Endothelial cell of umbilical vein (primary cell): ENCODE results near the gene WDR6. TPM values are rescaled to one million over a fixed set of nuclear protein-coding genes. Genes with fewer than 3 reads are reported as not detected.

Experiments used
- BruUV-seq: library from RNA; stranded (reverse); fragments of 400-500 nt; replicated peaks from 2 replicates; lab custom pipeline; 2021; lab: Mats Ljungman, UMichigan
- CTCF ChIA-PET: fragments of 300-600, 350-600 bp; sonication (Branson Sonifier 250); formaldehyde crosslinking; loops from one replicate; lab custom pipeline; 2021; ENCODE audit warnings: antibody characterized with exemption, inconsistent platforms; lab: Charles Lee
- POLR2A ChIA-PET: fragments of 300-600, 350-600 bp; sonication (Branson Sonifier 250); formaldehyde crosslinking; loops from one replicate; lab custom pipeline; 2021; ENCODE audit warnings: antibody characterized with exemption, inconsistent platforms; lab: Charles Lee
- DNase-seq: peaks from one replicate; pipeline ENCODE4 v3.0.0-alpha.2; 2011; ENCODE audit warnings: low read depth, low spot score
- FAIRE-seq: peaks from 2 replicates; lab custom pipeline; 2011; peaks lifted over from hg19 to GRCh38; lab: Jason Lieb, UNC
- H2AFZ ChIP-seq: 2 replicates; pipeline ENCODE4 v1.6.0; 2012; ENCODE audit warnings: low read depth, low read length, control low read depth, inconsistent platforms
- H3K27ac ChIP-seq: 2 replicates; pipeline ENCODE4 v1.5.1; 2011; ENCODE audit warnings: low read depth, mild to moderate bottlenecking, control low read depth, low read length, moderate library complexity; ENCODE audit not compliant: insufficient read depth
- H3K27me3 ChIP-seq, 2 experiments: 2 replicates each; pipeline versions ENCODE4 v1.6.0 to v1.6.1; 2011; ENCODE audit warnings: low read length in 2 of 2, mixed read lengths in 1 of 2; ENCODE audit not compliant: control insufficient read depth in 2 of 2, insufficient read depth in 2 of 2
- H3K36me3 ChIP-seq, 2 experiments: 2 replicates in 1 of 2; 3 replicates in 1 of 2; pipeline ENCODE4 v1.5.1; 2011; ENCODE audit warnings: low read length in 2 of 2, mild to moderate bottlenecking in 1 of 2, moderate library complexity in 1 of 2; ENCODE audit not compliant: control insufficient read depth in 2 of 2, insufficient read depth in 2 of 2; ENCODE audit errors: extremely low read depth in 1 of 2
- H3K4me1 ChIP-seq: 3 replicates; pipeline ENCODE4 v1.5.1; 2011; ENCODE audit warnings: mild to moderate bottlenecking, low read length; ENCODE audit not compliant: control insufficient read depth, insufficient read depth; ENCODE audit errors: extremely low read depth
- H3K4me2 ChIP-seq: 2 replicates; pipeline ENCODE4 v1.6.1; 2011; ENCODE audit warnings: low read length, control low read depth, mixed read lengths; ENCODE audit not compliant: insufficient read depth
- H3K4me3 ChIP-seq, 3 experiments: fragments of 200-600 bp in 1 of 3; sonication (generic), shearing (Covaris generic) in 1 of 3; replicated peaks in 1 of 3; 2 replicates each; pipeline ENCODE4 v1.5.1; 2011 to 2016; ENCODE audit warnings: control low read depth in 3 of 3, low read length in 3 of 3, mild to moderate bottlenecking in 2 of 3, inconsistent platforms in 1 of 3, low read depth in 1 of 3, moderate library complexity in 1 of 3; ENCODE audit not compliant: insufficient read depth in 1 of 3
- H3K79me2 ChIP-seq: 2 replicates; pipeline ENCODE4 v1.6.0; 2012; ENCODE audit warnings: low read length, inconsistent platforms; ENCODE audit not compliant: control insufficient read depth, insufficient read depth
- H3K9ac ChIP-seq: replicated peaks from 2 replicates; pipeline ENCODE3; 2011; ENCODE audit warnings: low read length, control low read depth; ENCODE audit not compliant: insufficient read depth; ENCODE audit errors: extremely low read depth
- H3K9me1 ChIP-seq: replicated peaks from 3 replicates; pipeline ENCODE4 v1.6.0; 2011; ENCODE audit warnings: mild to moderate bottlenecking, low read length; ENCODE audit not compliant: control insufficient read depth, insufficient read depth; ENCODE audit errors: extremely low read depth
- H3K9me3 ChIP-seq: replicated peaks from 2 replicates; pipeline ENCODE4 v1.5.1; 2012; ENCODE audit warnings: low read length, inconsistent platforms; ENCODE audit not compliant: control insufficient read depth, insufficient read depth
- H4K20me1 ChIP-seq: replicated peaks from 2 replicates; pipeline ENCODE3; 2011; ENCODE audit warnings: mild to moderate bottlenecking, low read length; ENCODE audit not compliant: control insufficient read depth, insufficient read depth; ENCODE audit errors: extremely low read depth
- EZH2 ChIP-seq: IDR thresholded peaks from 2 replicates; pipeline ENCODE4 v1.6.1; 2012; ENCODE audit warnings: borderline replicate concordance, low read depth, mild to moderate bottlenecking, moderate library complexity, low read length, inconsistent platforms; ENCODE audit not compliant: severe bottlenecking
- FOS ChIP-seq: IDR thresholded peaks from 2 replicates; pipeline ENCODE4 v1.6.1; 2011; ENCODE audit warnings: mild to moderate bottlenecking, low read length, moderate library complexity, borderline replicate concordance; ENCODE audit not compliant: insufficient read depth
- GATA2 ChIP-seq: IDR thresholded peaks from 2 replicates; pipeline ENCODE4 v1.7.0; 2011; ENCODE audit warnings: low read depth, mild to moderate bottlenecking, moderate library complexity, mixed read lengths, low read length; ENCODE audit not compliant: insufficient read length, insufficient read depth
- JUN ChIP-seq: IDR thresholded peaks from 2 replicates; pipeline ENCODE4 v1.6.1; 2011; ENCODE audit warnings: borderline replicate concordance, low read depth; ENCODE audit not compliant: insufficient read length, insufficient read depth
- MYC ChIP-seq: IDR thresholded peaks from one replicate; pipeline ENCODE4 v1.6.1; 2011; ENCODE audit warnings: mild to moderate bottlenecking, low read depth, low read length
- POLR2A ChIP-seq: IDR thresholded peaks from 2 replicates; pipeline ENCODE4 v1.6.1; 2012; ENCODE audit warnings: low read depth, mild to moderate bottlenecking, control low read depth, low read length
- POLR2AphosphoS5 ChIP-seq: IDR thresholded peaks from 2 replicates; pipeline ENCODE4 v1.6.1; 2012; ENCODE audit warnings: low read depth, mild to moderate bottlenecking, control low read depth, low read length, moderate library complexity; ENCODE audit not compliant: insufficient read depth
- dilution Hi-C: fragments of 300-500 bp; cut with MboI; formaldehyde crosslinking; loops from one replicate; pipeline ENCODE4 v1.15.0; 2019; ENCODE audit warnings: low sequenced_read_pairs; ENCODE audit not compliant: extremely low pct_ligation_motif_present
- intact Hi-C: fragments of 100-400 bp; cut with micrococcal nuclease; formaldehyde crosslinking; loops from one replicate; pipeline ENCODE4 v1.10.0; 2022
- polyA plus RNA-seq, 4 experiments: library from polyadenylated mRNA; depleted of rRNA in 3 of 4; stranded (reverse) in 3 of 4; unstranded in 1 of 4; fragments of >200 nt; gene quantifications; 2 replicates each; pipeline versions ENCODE4 v1.2.1 to v1.2.3, GENCODE V29; 2011 to 2012; ENCODE audit warnings: missing spikeins in 1 of 4
- total RNA-seq: library from RNA; stranded (reverse); gene quantifications from 2 replicates; pipeline ENCODE4 v1.2.3, GENCODE V29; 2021
- TF ChIP-seq, protein P1 (sequence below), 2 donors: IDR thresholded peaks; 1 replicate in 1 of 2; 2 replicates in 1 of 2; pipeline ENCODE4 v1.5.1; 2011; ENCODE audit warnings: low read length in 2 of 2, mild to moderate bottlenecking in 2 of 2, moderate library complexity in 2 of 2, control low read depth in 1 of 2, inconsistent platforms in 1 of 2, low read depth in 1 of 2; ENCODE audit not compliant: insufficient read depth in 1 of 2; ENCODE audit errors: extremely low read depth in 1 of 2
- TF ChIP-seq, protein P2 (sequence below): IDR thresholded peaks from 2 replicates; pipeline ENCODE4 v1.6.1; 2011; ENCODE audit not compliant: insufficient read depth, insufficient read length

Gene WDR6
- total and polyA plus RNA-seq, 2 donors (not counting 3 experiments of a cell fraction or from before 2014, with no cell fraction given) = 192 to 319 TPM

DNA sequence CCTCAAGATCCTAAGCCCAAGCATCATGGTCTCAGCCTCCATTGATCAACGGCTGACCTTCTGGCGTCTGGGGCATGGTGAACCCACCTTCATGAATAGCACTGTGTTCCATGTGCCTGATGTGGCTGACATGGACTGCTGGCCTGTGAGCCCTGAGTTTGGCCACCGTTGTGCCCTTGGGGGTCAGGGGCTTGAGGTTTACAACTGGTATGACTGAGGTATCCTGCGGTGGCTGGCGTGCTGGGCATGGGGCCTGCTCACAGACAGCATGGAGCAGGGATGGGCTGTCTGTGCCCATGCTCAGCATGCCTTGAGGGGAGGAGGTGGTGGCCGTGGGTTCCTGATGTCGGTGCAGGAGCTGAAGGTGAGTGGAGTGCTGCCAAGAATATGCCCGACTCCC lies 7.9 kb downstream of the WDR6 start:
- dilution Hi-C loops (no loop called here), intact Hi-C loops (no loop called here)
- H3K36me3 ChIP-seq = peaks cover 5 to 51% of the 10 kb centered on the region in 2 experiments
- H3K27ac ChIP-seq = no peak overlapping the region
- no peak for FAIRE-seq
- DNase-seq = no peak
- no peak overlapping the region for H3K4me2 ChIP-seq
- no TSS peak for BruUV-seq
- POLR2A ChIA-PET = interaction anchor here (4.2 kb wide), 1 partner anchor 7 kb away, joined by 17 read pairs; the partner anchor contains the start of gene WDR6
- CTCF ChIA-PET = interaction anchor here (12.8 kb wide), 1 partner anchor 27 kb away, joined by 254 read pairs; the partner anchor contains the start of gene P4HTM
- H4K20me1 ChIP-seq = no peaks in the 10 kb centered on the region
- no peak overlapping the region for H3K9ac ChIP-seq
- no peak for TF ChIP-seq POLR2AphosphoS5
- TF ChIP-seq FOS = no peak
- TF ChIP-seq, protein P1, sequence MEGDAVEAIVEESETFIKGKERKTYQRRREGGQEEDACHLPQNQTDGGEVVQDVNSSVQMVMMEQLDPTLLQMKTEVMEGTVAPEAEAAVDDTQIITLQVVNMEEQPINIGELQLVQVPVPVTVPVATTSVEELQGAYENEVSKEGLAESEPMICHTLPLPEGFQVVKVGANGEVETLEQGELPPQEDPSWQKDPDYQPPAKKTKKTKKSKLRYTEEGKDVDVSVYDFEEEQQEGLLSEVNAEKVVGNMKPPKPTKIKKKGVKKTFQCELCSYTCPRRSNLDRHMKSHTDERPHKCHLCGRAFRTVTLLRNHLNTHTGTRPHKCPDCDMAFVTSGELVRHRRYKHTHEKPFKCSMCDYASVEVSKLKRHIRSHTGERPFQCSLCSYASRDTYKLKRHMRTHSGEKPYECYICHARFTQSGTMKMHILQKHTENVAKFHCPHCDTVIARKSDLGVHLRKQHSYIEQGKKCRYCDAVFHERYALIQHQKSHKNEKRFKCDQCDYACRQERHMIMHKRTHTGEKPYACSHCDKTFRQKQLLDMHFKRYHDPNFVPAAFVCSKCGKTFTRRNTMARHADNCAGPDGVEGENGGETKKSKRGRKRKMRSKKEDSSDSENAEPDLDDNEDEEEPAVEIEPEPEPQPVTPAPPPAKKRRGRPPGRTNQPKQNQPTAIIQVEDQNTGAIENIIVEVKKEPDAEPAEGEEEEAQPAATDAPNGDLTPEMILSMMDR (IDR thresholded peaks at IDR 0.05; ENCODE audit: extremely low read depth in 1 of 2, insufficient read depth in 1 of 2, low read depth in 1 of 2, low read length in 2 of 2) = no peak
- TF ChIP-seq, protein P2, sequence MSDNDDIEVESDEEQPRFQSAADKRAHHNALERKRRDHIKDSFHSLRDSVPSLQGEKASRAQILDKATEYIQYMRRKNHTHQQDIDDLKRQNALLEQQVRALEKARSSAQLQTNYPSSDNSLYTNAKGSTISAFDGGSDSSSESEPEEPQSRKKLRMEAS = no peak
- no peak for TF ChIP-seq MYC
- TF ChIP-seq JUN = no peak
- TF ChIP-seq POLR2A = no peak
- no peak for TF ChIP-seq EZH2
- no peak for TF ChIP-seq GATA2
- H3K27me3 ChIP-seq = no peaks in the 10 kb centered on the region
- H3K9me3 ChIP-seq = no peaks in the 10 kb centered on the region
- H3K9me1 ChIP-seq = no peaks in the 10 kb centered on the region
- H3K4me3 ChIP-seq = no peak overlapping the region
- H2AFZ ChIP-seq = no peak overlapping the region
- H3K79me2 ChIP-seq = peaks cover 23% of the 10 kb centered on the region
- peaks cover 18% of the 10 kb centered on the region for H3K4me1 ChIP-seq
